Measurements from ENCODE around the gene DIABLO.
"Not testable (repeated sequence)": the region's sequence is repeated elsewhere in the genome, so short reads cannot be mapped to it uniquely, and the experiment has no call there.

The DIABLO gene

DNA sequence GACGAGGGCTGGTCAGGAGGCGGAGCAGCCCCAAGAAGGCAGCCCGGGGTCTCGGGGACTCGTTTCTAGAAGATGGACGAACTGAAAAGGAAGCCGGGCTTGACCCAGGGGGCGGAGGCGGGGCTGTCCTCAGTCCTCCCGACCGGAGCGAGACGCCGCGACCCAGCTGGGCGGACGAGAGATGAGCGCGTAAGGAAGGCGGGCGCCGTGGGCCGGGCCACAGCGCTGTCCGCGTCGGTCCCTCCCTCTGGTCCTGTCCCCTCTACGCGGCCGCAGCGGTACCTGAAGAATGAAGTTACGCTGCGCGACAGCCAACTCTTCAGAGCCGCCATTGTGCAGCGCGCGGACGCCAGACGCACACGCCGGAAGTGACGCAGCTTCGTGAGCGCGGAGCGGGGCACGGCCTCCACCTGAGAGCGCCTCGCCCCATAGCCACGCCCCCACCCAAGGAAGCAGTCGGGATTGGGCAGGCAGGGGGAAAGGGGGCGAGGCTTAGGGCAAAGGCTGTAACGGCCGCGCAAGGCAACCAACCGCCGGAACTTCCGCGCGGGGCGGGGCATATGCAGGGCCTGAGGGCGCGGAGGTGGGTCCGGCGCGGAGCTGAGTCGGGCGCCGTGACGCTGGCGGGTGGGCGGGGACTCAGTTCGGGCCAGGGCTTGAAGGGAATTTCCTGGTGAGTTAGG, at the start of gene DIABLO:
Gene DIABLO (minus strand): TSS at position 370 of the 683 bp plus-strand sequence. CDS start 38 bp downstream, at position 332.
- DNase-seq, result peak; percentile 98 to 100

- DNase-seq, result no peak
Observed at GRCh38 chr12:122275459-122275858, 49.6 kb upstream of the DIABLO start.

- DNase-seq, result peak; percentile 96 to 97
Observed at GRCh38 chr12:122266230-122266901, 40.5 kb upstream of the DIABLO start, which contains the start of gene VPS33A. Gene VPS33A (minus strand): TSS chr12:122266494. CDS start chr12:122266408, 86 bp downstream.

DNA sequence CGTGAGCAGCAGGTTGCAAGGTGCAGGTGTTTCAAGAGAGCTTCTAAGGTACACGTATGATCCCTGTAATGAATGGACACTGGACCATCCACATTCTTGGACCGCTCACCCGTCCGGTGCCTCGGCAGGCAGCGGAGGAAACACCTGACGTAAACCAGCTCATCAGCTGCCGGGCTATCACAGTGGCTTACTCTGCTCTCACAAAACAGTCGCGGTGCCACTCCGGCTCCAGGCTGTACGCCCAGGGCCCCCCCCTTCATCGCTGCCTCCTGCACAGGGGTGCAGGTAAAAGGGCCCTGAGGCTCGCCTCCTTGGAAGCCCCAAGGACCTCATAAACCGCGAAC, 40.0 kb upstream of the DIABLO start:
- peak in 1 of 2 experiments; percentile 58 for DNase-seq

DNA sequence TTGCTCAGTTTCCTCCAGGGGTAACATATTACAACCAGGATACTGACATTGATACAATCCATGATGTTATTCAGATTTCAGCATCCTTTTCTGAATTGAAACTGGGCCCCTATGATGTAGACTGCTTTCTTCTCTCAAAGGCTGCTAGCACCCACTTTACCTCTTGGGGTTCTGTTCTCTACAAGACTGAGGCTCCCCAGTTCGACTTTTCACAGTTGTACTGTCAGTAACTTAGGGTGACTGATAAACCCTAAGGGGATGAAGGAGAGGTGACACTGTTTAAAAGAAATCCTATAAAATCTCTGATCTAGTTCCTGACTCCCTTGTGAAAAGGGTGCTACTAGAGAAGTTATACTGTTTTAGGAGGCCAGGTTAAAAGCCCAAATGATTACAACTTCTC, 39.6 kb upstream of the DIABLO start:
- no peak for DNase-seq

GRCh38 chr12:122260735-122261134, 34.9 kb upstream of the DIABLO start:
- DNase-seq, result not testable (repeated sequence)

DNA sequence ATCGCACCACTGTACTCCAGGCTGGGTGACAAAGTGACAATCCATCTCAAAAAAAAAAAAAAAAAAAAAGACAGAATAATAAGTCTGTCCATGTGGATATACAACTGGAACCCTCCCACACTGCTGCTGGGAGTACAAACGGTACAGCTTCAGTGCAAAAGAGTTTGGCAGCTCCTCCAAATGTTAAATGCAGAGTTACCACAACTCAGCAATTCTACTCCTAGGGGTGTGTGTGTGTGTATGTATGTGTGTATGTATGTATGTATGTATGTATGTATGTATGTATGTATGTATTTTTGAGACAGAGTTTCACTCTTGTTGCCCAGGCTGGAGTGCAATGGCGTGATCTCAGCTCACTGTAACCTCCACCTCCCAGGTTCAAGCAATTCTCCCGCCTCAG, 33.1 kb upstream of the DIABLO start:
- DNase-seq, result not testable (repeated sequence)

DNA sequence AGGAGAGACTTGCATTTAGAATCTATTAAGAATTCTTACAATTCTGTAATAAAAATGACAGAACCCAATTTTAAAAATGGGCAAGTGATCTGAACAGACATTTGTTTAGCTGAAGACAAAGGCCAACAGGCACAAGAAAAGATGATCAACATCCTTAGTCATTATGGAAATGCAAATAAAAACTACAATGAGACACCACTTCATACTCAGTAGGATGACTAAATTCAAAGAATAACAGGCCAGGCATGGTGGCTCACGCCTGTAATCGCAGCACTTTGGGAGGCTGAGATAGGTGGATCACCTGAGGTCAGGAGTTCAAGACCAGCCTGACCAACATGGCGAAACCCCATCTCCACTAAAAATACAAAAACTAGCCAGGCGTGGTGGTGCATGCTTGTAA, 32.6 kb upstream of the DIABLO start:
- DNase-seq, result not testable (repeated sequence)

DNA sequence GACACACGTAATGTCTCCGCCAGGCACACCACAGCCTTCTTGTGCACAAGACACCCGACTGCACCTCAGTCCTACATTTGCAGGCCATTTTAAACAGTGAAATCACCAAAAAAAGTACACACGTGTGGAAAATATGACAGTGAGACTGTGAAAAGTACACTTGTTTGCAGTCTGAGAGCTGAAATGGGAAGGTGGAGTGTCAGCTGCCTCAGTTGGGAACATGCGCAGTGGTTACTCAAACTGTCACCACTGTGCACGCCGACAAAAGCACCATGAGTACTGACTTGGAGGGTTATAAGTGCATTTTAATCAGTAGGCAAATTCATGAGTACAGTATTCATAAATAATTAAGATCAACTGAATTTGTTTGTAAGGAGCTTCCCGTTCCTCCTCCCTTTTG, 24.7 kb upstream of the DIABLO start:
- DNase-seq, result no peak

- DNase-seq, result no peak
Observed at GRCh38 chr12:122250047-122250446, 24.2 kb upstream of the DIABLO start.

- no peak for DNase-seq
Observed at GRCh38 chr12:122245553-122245952, 19.7 kb upstream of the DIABLO start.

DNA sequence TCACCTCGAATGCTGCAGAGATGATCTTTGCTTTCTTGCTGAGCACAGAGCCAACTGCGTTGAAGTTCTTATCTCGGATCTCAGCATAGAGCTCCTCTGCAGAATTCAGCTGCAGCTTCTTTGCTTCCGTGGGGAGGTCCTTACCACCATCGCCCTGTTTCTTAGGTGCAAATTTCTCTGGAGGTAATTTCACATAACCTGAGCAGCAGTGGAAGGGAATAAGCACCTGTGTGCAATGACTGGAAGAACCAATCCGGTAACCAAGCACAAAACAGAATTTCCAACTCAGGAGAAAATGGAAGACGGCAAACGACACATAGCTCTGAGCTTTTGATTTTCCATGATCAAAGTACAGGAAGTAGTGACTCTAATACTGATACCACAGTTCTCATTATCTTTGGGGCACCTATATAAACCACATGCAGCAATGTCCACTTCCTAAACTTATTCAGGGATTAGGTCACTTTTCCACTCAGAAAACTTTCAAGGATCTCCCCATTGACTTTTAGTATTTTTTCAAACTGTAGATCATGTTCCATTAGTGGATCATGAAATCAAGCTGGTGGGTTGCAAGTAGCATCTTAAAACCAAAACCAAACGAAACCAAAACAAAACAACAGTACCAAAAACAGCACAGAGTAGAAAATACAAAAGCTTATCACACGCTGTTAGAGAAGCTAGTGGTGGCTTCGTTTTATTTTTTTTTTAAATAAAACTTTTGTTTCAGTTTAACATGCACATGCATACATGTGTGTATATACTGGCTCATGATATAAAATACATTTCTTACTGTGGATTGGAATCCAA, 18.9 kb upstream of the DIABLO start:
- no peak for DNase-seq

- DNase-seq, result no peak
Observed at GRCh38 chr12:122243965-122244364, 18.1 kb upstream of the DIABLO start.

DNA sequence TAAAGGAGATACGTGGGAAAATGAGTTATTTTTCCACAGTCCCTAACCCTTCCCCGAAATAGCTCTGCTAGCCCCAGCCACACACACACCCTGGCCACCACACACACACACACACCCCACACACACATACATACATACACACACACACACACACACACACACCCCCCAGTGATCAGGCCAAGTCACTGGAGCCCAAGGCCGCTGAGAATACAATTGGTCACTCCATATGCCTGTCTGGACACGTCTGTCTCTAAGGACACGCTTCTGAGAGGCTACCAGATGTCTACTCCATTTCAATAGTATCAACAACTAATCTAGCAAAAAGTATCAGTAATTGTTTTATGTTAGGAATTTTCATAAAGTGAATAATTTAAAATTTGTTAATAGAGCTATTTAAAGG, 13.0 kb upstream of the DIABLO start:
- no peak for DNase-seq

GRCh38 chr12:122235741-122236140, 9.9 kb upstream of the DIABLO start:
- no peak for DNase-seq

GRCh38 chr12:122232691-122233090, 6.8 kb upstream of the DIABLO start:
- no peak for DNase-seq

GRCh38 chr12:122230798-122231197, 4.9 kb upstream of the DIABLO start:
- no peak for DNase-seq

- no peak for DNase-seq
Observed at GRCh38 chr12:122228092-122228491, 2.2 kb upstream of the DIABLO start.

DNA sequence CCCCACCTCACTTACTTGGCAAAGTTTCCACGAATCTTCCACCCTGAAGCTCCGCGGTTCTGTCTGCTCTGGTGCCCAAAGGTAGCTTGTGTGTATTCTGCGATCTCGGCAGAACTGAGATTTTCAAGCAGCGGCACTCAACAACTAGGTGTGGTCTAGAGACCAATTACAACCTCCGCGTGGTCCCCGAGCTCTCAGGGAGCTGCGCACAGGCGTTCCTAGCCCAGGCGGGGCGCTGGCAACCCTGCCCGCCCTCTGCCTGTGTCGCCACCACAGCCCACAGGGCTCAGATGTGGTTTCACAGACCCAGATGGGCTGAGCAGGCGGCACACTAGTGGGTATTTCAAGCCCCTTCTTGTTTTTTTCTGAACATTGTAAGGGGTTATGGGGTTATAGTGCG, 1.5 kb upstream of the DIABLO start:
- DNase-seq, result peak; percentile 30 to 32

- DNase-seq, result no peak
Observed at GRCh38 chr12:122226366-122227125, 694 bp upstream of the DIABLO start.

DNA sequence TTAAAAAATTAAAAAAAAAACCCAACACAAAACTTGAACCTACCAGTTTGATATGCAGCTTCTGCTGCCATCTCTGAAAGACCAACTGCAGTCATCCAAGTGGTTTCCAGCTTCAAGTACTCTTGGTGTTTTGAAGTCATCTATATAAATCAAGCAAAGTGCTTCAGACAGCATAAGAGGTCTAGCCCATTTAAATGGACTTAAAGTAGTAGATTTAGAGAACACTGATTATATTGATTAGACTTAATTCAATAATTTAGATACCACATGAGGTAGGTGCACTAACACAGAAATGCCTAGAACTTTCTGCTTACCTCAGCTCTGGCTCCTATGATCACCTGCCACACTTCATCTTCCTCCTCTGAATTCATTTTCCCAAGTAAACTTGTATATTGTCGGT, 9.4 kb downstream of the DIABLO start:
- no peak for DNase-seq

- DNase-seq, result no peak
Observed at GRCh38 chr12:122215771-122216170, 10.1 kb downstream of the DIABLO start.

Measured in NCI-H187 (cell line).